Gastrocnemius medialis (tissue), 4 donors: ENCODE data around the gene RPAP2.

Experiments used
- CTCF ChIP-seq, 5 experiments: fragments of 450-650 bp in 3 of 5; fragments of 200-600 bp in 2 of 5; sonication (generic) in 2 of 5; IDR thresholded peaks in 4 of 5; conservative IDR thresholded peaks in 1 of 5; 1 replicate in 4 of 5; 2 replicates in 1 of 5; pipeline ENCODE4 v1.5.1; 2016 to 2019; ENCODE audit warnings: antibody characterized with exemption in 5 of 5, mild to moderate bottlenecking in 3 of 5, moderate library complexity in 3 of 5
- POLR2A ChIP-seq, 2 donors: fragments of 450-650 bp; IDR thresholded peaks; one replicate each; pipeline ENCODE4 v1.6.1; 2017; ENCODE audit warnings: antibody characterized with exemption in 2 of 2, mild to moderate bottlenecking in 2 of 2, moderate library complexity in 2 of 2

- no peak for TF ChIP-seq CTCF (IDR thresholded peaks at IDR 0.05 in 4 of 5, conservative IDR thresholded peaks at IDR 0.05 in 1 of 5)
- TF ChIP-seq POLR2A (IDR thresholded peaks at IDR 0.05): no peak
Observed at GRCh38 chr1:92359986-92360385, 61.1 kb downstream of the RPAP2 start.
